SK-N-SH (cell line): ENCODE results near the gene ZNF790. TPM values are rescaled to one million over a fixed set of nuclear protein-coding genes. Genes with fewer than 3 reads are reported as not detected.

Experiments
- CTCF ChIA-PET: fragments of 300-600, 350-600 bp; formaldehyde crosslinking; extraction: SDS; loops from one replicate; lab custom pipeline; 2021; lab: Yijun Ruan, JAX
- POLR2A ChIA-PET: fragments of 350-600 bp; sonication (Branson Sonifier 250); formaldehyde crosslinking; extraction: SDS; loops from one replicate; lab custom pipeline; 2020; ENCODE audit warnings: antibody characterized with exemption, inconsistent platforms; lab: Yijun Ruan, JAX
- DNase-seq: peaks from one replicate; pipeline ENCODE4 v3.0.0; 2012
- H2AFZ ChIP-seq: fragments of 200-600 bp; sonication (generic); 2 replicates; pipeline ENCODE4 v1.8.1; 2016; ENCODE audit warnings: antibody characterized with exemption, mild to moderate bottlenecking, low read depth
- H3F3A ChIP-seq: fragments of 200-600 bp; sonication (generic); replicated peaks from 2 replicates; pipeline ENCODE3; 2016; ENCODE audit warnings: antibody characterized with exemption, mild to moderate bottlenecking; ENCODE audit not compliant: insufficient read depth
- H3K27ac ChIP-seq, 2 experiments: fragments of 200-500 bp in 1 of 2; fragments of 200-600 bp in 1 of 2; sonication (Bioruptor generic) in 1 of 2; sonication (generic), shearing (Covaris generic) in 1 of 2; 2 replicates each; pipeline versions ENCODE4 v1.5.1 to v1.6.1; 2014 to 2016; ENCODE audit warnings: low read depth in 2 of 2, inconsistent platforms in 1 of 2, low read length in 1 of 2, mild to moderate bottlenecking in 1 of 2, mixed read lengths in 1 of 2
- H3K27me3 ChIP-seq: fragments of 200-600 bp; sonication (generic), shearing (Covaris generic); 2 replicates; pipeline ENCODE4 v1.6.1; 2016; ENCODE audit warnings: mixed run types; ENCODE audit not compliant: insufficient read depth
- H3K36me3 ChIP-seq, 2 experiments: fragments of 200-500 bp in 1 of 2; fragments of 200-600 bp in 1 of 2; sonication (Bioruptor generic) in 1 of 2; sonication (generic) in 1 of 2; replicated peaks in 1 of 2; 2 replicates each; pipeline versions ENCODE3 to v1.5.1; 2014 to 2016; ENCODE audit warnings: low read length in 1 of 2, mild to moderate bottlenecking in 1 of 2; ENCODE audit not compliant: insufficient read depth in 2 of 2, control insufficient read depth in 1 of 2
- H3K4me1 ChIP-seq, 2 experiments: fragments of 200-500 bp in 1 of 2; fragments of 200-600 bp in 1 of 2; sonication (Bioruptor generic) in 1 of 2; sonication (generic), shearing (Covaris generic) in 1 of 2; 2 replicates each; pipeline versions ENCODE4 v1.5.1 to v1.6.1; 2014 to 2016; ENCODE audit warnings: low read depth in 1 of 2, low read length in 1 of 2, mixed run types in 1 of 2; ENCODE audit not compliant: insufficient read depth in 2 of 2, control insufficient read depth in 1 of 2
- H3K4me2 ChIP-seq: fragments of 200-600 bp; sonication (generic), shearing (Covaris generic); 2 replicates; pipeline ENCODE4 v1.6.1; 2017; ENCODE audit warnings: mixed run types
- H3K4me3 ChIP-seq, 2 experiments: fragments of 200-500 bp in 1 of 2; fragments of 200-600 bp in 1 of 2; sonication (Bioruptor generic) in 1 of 2; sonication (generic), shearing (Covaris generic) in 1 of 2; 2 replicates each; pipeline versions ENCODE4 v1.5.1 to v1.8.1; 2014 to 2016; ENCODE audit warnings: low read depth in 2 of 2, inconsistent platforms in 1 of 2, low read length in 1 of 2, mild to moderate bottlenecking in 1 of 2, mixed read lengths in 1 of 2, moderate library complexity in 1 of 2
- H3K79me2 ChIP-seq: fragments of 200-600 bp; sonication (generic); 2 replicates; pipeline ENCODE4 v1.8.1; 2017; ENCODE audit warnings: mild to moderate bottlenecking; ENCODE audit not compliant: insufficient read depth
- H3K9ac ChIP-seq: fragments of 200-600 bp; sonication (generic); 2 replicates; pipeline ENCODE4 v1.6.1; 2017; ENCODE audit warnings: mixed run types
- H3K9me2 ChIP-seq: fragments of 200-600 bp; sonication (generic); 2 replicates; pipeline ENCODE4 v1.6.1; 2017; ENCODE audit warnings: mixed run types
- H3K9me3 ChIP-seq: fragments of 200-600 bp; sonication (generic); 2 replicates; pipeline ENCODE4 v1.6.1; 2017; ENCODE audit warnings: mixed run types, mild to moderate bottlenecking, moderate library complexity
- H4K20me1 ChIP-seq: fragments of 200-600 bp; sonication (generic); 2 replicates; pipeline ENCODE4 v1.6.1; 2017; ENCODE audit warnings: mild to moderate bottlenecking, mixed run types; ENCODE audit not compliant: insufficient read depth
- CTCF ChIP-seq: fragments of 200-600 bp; sonication (generic); IDR thresholded peaks from 2 replicates; pipeline ENCODE4 v1.6.1; 2017; ENCODE audit warnings: antibody characterized with exemption, mild to moderate bottlenecking, moderate library complexity
- ELF1 ChIP-seq: IDR thresholded peaks from 2 replicates; pipeline ENCODE4 v1.4.0; 2012
- EZH2phosphoT487 ChIP-seq: fragments of 200-600 bp; sonication (generic); IDR thresholded peaks from 2 replicates; pipeline ENCODE4 v1.6.1; 2017; ENCODE audit warnings: low read depth, mixed run types, mild to moderate bottlenecking, antibody characterized with exemption, moderate library complexity, borderline replicate concordance
- FOSL2 ChIP-seq: IDR thresholded peaks from 2 replicates; pipeline ENCODE4 v1.4.0; 2012; ENCODE audit warnings: low read depth, mild to moderate bottlenecking, moderate library complexity, borderline replicate concordance
- FOXM1 ChIP-seq: IDR thresholded peaks from 2 replicates; pipeline ENCODE4 v1.4.0; 2012; ENCODE audit warnings: low read depth, mild to moderate bottlenecking
- JUND ChIP-seq: IDR thresholded peaks from 2 replicates; pipeline ENCODE4 v1.4.0; 2012
- MEF2A ChIP-seq: IDR thresholded peaks from 2 replicates; pipeline ENCODE4 v1.4.0; 2012; ENCODE audit warnings: low read depth, borderline replicate concordance
- RCOR1 ChIP-seq: fragments of 150-350 bp; IDR thresholded peaks from 2 replicates; pipeline ENCODE4 v1.6.1; 2017; ENCODE audit warnings: antibody characterized with exemption, low read length
- RXRA ChIP-seq: IDR thresholded peaks from 2 replicates; pipeline ENCODE4 v1.4.0; 2012; ENCODE audit warnings: low read depth, mild to moderate bottlenecking, borderline replicate concordance
- SMC3 ChIP-seq: IDR thresholded peaks from 2 replicates; pipeline ENCODE4 v1.6.1; 2012; ENCODE audit warnings: low read depth, low read length, improper control_type of control experiment
- TCF12 ChIP-seq: IDR thresholded peaks from 2 replicates; pipeline ENCODE4 v1.4.0; 2012
- USF1 ChIP-seq: IDR thresholded peaks from 2 replicates; pipeline ENCODE4 v1.4.0; 2012; ENCODE audit warnings: low read depth, borderline replicate concordance
- USF2 ChIP-seq: fragments of 150-350 bp; IDR thresholded peaks from 2 replicates; pipeline ENCODE4 v1.6.1; 2017; ENCODE audit warnings: antibody characterized with exemption, low read length, low read depth, borderline replicate concordance
- WGBS: methylation state at CpG from one replicate; pipeline ENCODE4 v1.1.6; 2017; ENCODE audit warnings: low lambda C conversion rate; 5-methylcytosine and 5-hydroxymethylcytosine counted together
- polyA plus RNA-seq, 3 experiments: library from polyadenylated mRNA; depleted of rRNA; stranded (reverse); fragments of >200 nt; gene quantifications; 2 replicates each; pipeline ENCODE4 v1.2.3, GENCODE V29; 2012

The ZNF790 gene
- polyA plus RNA-seq, 1 of the 3 experiments (the other 2 are of a cell fraction), result 2.2 TPM

GRCh38 chr19:36821758-36822157, 16.4 kb downstream of the ZNF790 start (continued):
- no peak for TF ChIP-seq CTCF
- no peak for TF ChIP-seq FOXM1
- no peak for TF ChIP-seq RXRA
- TF ChIP-seq FOSL2, result no peak
- no peak for TF ChIP-seq RCOR1
- TF ChIP-seq EZH2phosphoT487, result no peak
- TF ChIP-seq MEF2A, result no peak

GRCh38 chr19:36819130-36819630, 19.0 kb downstream of the ZNF790 start:
- no peaks in the 10 kb centered on the region for H3K9me2 ChIP-seq
- H3K36me3 ChIP-seq, result peaks cover 48 to 91% of the 10 kb centered on the region in 2 experiments
- H4K20me1 ChIP-seq, result no peaks in the 10 kb centered on the region
- H2AFZ ChIP-seq, result no peak overlapping the region
- 83% methylated on average over 7 of the region's 7 CpGs for WGBS
- DNase-seq, result no peak
- no peak for TF ChIP-seq USF1
- TF ChIP-seq FOXM1, result no peak
- no peak for TF ChIP-seq ELF1
- H3K9me3 ChIP-seq, result peaks cover 72% of the 10 kb centered on the region
- no peak overlapping the region for H3K9ac ChIP-seq
- H3K27me3 ChIP-seq, result no peaks in the 10 kb centered on the region
- peaks cover 14% of the 10 kb centered on the region for H3F3A ChIP-seq
- ChIA-PET POLR2A (no interaction called here), CTCF (no interaction called here)
- no peak overlapping the region for H3K27ac ChIP-seq
- H3K4me1 ChIP-seq, result no peaks in the 10 kb centered on the region
- no peaks in the 10 kb centered on the region; the same call in 1 of the 2 replicates for H3K79me2 ChIP-seq
- no peak overlapping the region; a peak in 1 of 4 replicates for H3K4me3 ChIP-seq
- no peak overlapping the region for H3K4me2 ChIP-seq

GRCh38 chr19:36807029-36807428, 31.2 kb downstream of the ZNF790 start:
- TF ChIP-seq USF2 (no peak), JUND (no peak), SMC3 (no peak), TCF12 (no peak)
- peaks cover 30% of the 10 kb centered on the region; the same call in 1 of the 2 replicates for H3K9me3 ChIP-seq
- no peak for DNase-seq
- H3K27me3 ChIP-seq, result no peaks in the 10 kb centered on the region
- no peak overlapping the region for H3K27ac ChIP-seq
- peaks cover 9% of the 10 kb centered on the region for H3F3A ChIP-seq
- H3K36me3 ChIP-seq, result peaks cover 14 to 64% of the 10 kb centered on the region in 2 experiments
- H3K4me2 ChIP-seq, result no peak overlapping the region
- CTCF ChIA-PET, result no interaction called here
- no peaks in the 10 kb centered on the region for H3K9me2 ChIP-seq
- H3K4me3 ChIP-seq, result no peak overlapping the region
- no peaks in the 10 kb centered on the region for H4K20me1 ChIP-seq
- H3K4me1 ChIP-seq, result no peaks in the 10 kb centered on the region
- peaks cover 40% of the 10 kb centered on the region; the same call in 1 of the 2 replicates for H3K79me2 ChIP-seq
- H2AFZ ChIP-seq, result no peak overlapping the region
- POLR2A ChIA-PET, result no interaction called here
- H3K9ac ChIP-seq, result no peak overlapping the region
